ENCODE results near the gene MME. TPM values are rescaled to one million over a fixed set of nuclear protein-coding genes. Genes with fewer than 3 reads are reported as not detected.

The MME gene
- total and polyA plus RNA-seq, 2 of the 4 experiments (the other 2 are of a cell fraction) = 11.7 to 22.8 TPM

DNA sequence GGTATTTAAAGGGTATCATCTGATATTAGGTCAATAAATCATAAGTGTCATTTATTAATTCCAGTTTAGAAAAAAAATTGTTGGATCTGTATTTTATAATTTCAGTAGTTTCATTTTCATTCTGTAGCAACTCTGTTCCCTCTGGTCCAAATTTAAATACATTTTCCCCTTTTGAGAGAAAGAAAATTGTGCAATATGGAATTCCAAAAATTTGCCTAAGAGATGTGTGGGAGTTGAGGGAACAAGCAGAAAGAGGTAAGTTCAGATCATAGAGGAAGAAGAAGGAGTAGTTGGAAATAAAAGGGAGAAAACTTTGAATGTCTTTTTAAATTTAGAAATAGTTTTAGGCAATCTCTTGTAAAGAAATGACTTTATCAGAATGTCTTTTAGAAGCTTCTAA, 48.9 kb upstream of the MME start:
- intact Hi-C loops (cut with micrococcal nuclease) = no loop called here
- 0 out of 2 replicates have a peak, but pooled peaks cover 2% of the 10 kb centered on the region for H3K4me1 ChIP-seq (ENCODE audit: control insufficient read depth, insufficient read depth, low read length)
- H3K9ac ChIP-seq (ENCODE audit: low read depth, low read length) = no peak overlapping the region
- H2AK9ac ChIP-seq (replicated peaks; ENCODE audit: low read depth, low read length, poor library complexity) = no peak overlapping the region
- POLR2A ChIA-PET (ENCODE audit: unreplicated experiment) = no interaction called here
- DNase-seq (peak; percentile 42), ATAC-seq (ENCODE audit: low read depth) (peak; percentile 10; the same call in 1 of the 2 replicates)
- H4K91ac ChIP-seq (ENCODE audit: insufficient read depth, low read depth, low read length) = no peak overlapping the region
- no peaks in the 10 kb centered on the region for H3K27me3 ChIP-seq (ENCODE audit: control insufficient read depth, insufficient read depth, low read length)
- no peaks in the 10 kb centered on the region for H3K9me1 ChIP-seq (ENCODE audit: insufficient read depth, low read length)
- dilution Hi-C loops (cut with HindIII; ENCODE audit: low sequenced_read_pairs, unreplicated experiment) = no loop called here
- H4K8ac ChIP-seq (ENCODE audit: low read depth in 2 of 2, low read length in 2 of 2) = peak overlapping the region in 1 of 2 experiments; percentile 38; a peak in 1 of 4 replicates
- H3K27ac ChIP-seq (ENCODE audit: insufficient read depth, low read length) = no peak overlapping the region
- peak overlapping the region; percentile 7 for H2BK5ac ChIP-seq (ENCODE audit: low read depth, low read length, poor library complexity, severe bottlenecking)
- peak; percentile 85 for TF ChIP-seq CEBPB (IDR thresholded peaks at IDR 0.05; ENCODE audit: low read depth, low read length)
- TF ChIP-seq SMC3 (IDR thresholded peaks at IDR 0.05; ENCODE audit: low read depth, low read length) = no peak
- H2BK20ac ChIP-seq (ENCODE audit: low read depth, low read length) = no peak overlapping the region
- no peak overlapping the region for H3K4ac ChIP-seq (ENCODE audit: low read depth, low read length)
- CTCF ChIA-PET = interaction anchor here (1.5 kb wide), 1 partner anchor 14 kb away, joined by 3 read pairs; no protein-coding TSS in a partner anchor
- H3K18ac ChIP-seq (ENCODE audit: low read depth, low read length) = no peak overlapping the region
- no peaks in the 10 kb centered on the region for H3K36me3 ChIP-seq (ENCODE audit: control insufficient read depth, insufficient read depth, low read length)
- H2BK15ac ChIP-seq (ENCODE audit: low read depth, low read length) = no peak overlapping the region; the same call in 2 of the 3 replicates
- no peaks in the 10 kb centered on the region for H4K20me1 ChIP-seq (ENCODE audit: insufficient read depth, low read length)
- no peak overlapping the region for H3K23ac ChIP-seq (ENCODE audit: low read depth, low read length)
- BruUV-seq (replicated peaks) = no TSS peak
- H3K14ac ChIP-seq (replicated peaks; ENCODE audit: low read depth, low read length) = 0 out of 2 replicates have a peak overlapping the region, but pooled peaks have one; percentile 31
- no peak overlapping the region for H4K5ac ChIP-seq (ENCODE audit: low read depth, low read length)
- H3K4me2 ChIP-seq (ENCODE audit: low read depth, low read length) = peak overlapping the region; percentile 45; the same call in 1 of the 2 replicates
- H3K56ac ChIP-seq (ENCODE audit: extremely low read depth, insufficient read depth, low read length) = no peak overlapping the region
- H3K79me1 ChIP-seq (ENCODE audit: low read depth in 1 of 2, low read length in 2 of 2) = no peaks in the 10 kb centered on the region
- no peak overlapping the region for H3K4me3 ChIP-seq (ENCODE audit: insufficient read depth, low read depth, low read length)
- H2AK5ac ChIP-seq (ENCODE audit: low read depth, low read length) = no peak overlapping the region
- H2BK120ac ChIP-seq (ENCODE audit: low read depth, low read length) = peak overlapping the region; percentile 25; the same call in 1 of the 2 replicates
- no peaks in the 10 kb centered on the region for H3K9me3 ChIP-seq (ENCODE audit: control insufficient read depth, insufficient read depth, low read length)
- H2AFZ ChIP-seq (replicated peaks; ENCODE audit: low read length, poor library complexity) = no peak overlapping the region
- in situ Hi-C loops (cut with MboI; ENCODE audit: low sequenced_read_pairs) = no loop called here
